ENCODE measurements around the gene NRAP. TPM values are rescaled to one million over a fixed set of nuclear protein-coding genes. Genes with fewer than 3 reads are reported as not detected.
"Not testable (repeated sequence)": the region's sequence is repeated elsewhere in the genome, so short reads cannot be mapped to it uniquely, and the experiment has no call there.

Gene NRAP
- polyA plus RNA-seq, 3 donors from 2014 or later, result not detected

DNA sequence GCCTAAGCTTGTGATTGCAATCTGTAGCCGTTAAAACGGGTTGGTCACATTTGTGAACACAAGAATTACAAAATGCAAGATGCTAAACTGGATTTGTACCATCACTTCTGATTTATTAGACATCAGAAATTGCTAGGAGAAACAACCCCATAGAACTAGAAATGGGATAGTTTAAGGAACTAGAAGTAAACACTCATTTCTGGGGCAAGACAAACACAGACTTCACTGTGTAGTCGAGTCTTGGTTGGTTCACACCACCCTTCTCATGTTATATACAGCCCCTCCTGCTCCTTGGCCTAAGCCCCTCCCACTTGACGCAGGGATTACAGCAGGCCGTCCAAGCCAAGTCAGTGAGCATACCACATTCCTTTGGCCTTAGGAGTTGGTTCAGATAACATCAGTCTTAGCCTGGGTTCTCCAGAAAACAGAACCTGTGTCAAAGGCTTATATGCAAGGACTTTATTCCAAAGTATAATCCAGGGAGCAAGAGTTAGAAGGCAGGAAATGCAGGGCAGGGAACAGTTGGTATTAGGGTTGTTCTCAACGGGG, 2.0 kb upstream of the NRAP start:
- no peaks in the 10 kb centered on the region for H3K36me3 Mint-ChIP-seq
- H3K4me1 Mint-ChIP-seq, result no peaks in the 10 kb centered on the region
- no peak overlapping the region for H3K27ac Mint-ChIP-seq
- H3K4me3 Mint-ChIP-seq, result no peak overlapping the region
- no peak for DNase-seq
- H3K9me3 Mint-ChIP-seq, result peaks cover 0 to 9% (median 4%) of the 10 kb centered on the region in 6 donors
- H3K27me3 Mint-ChIP-seq (ENCODE audit: low read depth in 3 of 3), result peaks cover 1 to 8% (median 7%) of the 10 kb centered on the region in 3 donors

DNA sequence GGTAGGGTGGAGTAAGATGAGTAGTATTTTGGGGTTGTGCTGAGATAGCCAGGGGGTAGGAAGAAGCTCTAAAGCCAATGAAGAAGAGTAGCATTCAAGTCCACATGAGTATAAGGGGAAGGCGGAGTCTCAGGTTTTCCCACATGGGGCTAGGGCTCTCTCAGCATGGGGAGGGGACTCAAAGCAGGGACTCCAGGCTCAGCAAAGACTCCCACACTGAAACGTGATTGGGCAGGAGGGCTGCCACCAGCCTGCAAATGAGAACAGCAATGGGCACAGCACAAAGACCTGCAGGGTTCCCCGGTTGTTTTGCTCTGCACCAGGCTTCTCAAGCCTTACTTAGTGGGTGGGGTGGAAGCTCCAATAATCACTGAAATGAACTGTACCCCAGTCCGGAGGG, 1.5 kb upstream of the NRAP start:
- Mint-ChIP-seq H3K36me3 (no peaks in the 10 kb centered on the region), H3K27ac (no peak overlapping the region), H3K9me3 (peaks cover 0 to 5% (median 2%) of the 10 kb centered on the region in 6 donors), H3K4me3 (no peak overlapping the region), H3K27me3 (ENCODE audit: low read depth in 3 of 3) (peaks cover 1 to 4% (median 4%) of the 10 kb centered on the region in 3 donors), H3K4me1 (no peaks in the 10 kb centered on the region)
- no peak for DNase-seq

DNA sequence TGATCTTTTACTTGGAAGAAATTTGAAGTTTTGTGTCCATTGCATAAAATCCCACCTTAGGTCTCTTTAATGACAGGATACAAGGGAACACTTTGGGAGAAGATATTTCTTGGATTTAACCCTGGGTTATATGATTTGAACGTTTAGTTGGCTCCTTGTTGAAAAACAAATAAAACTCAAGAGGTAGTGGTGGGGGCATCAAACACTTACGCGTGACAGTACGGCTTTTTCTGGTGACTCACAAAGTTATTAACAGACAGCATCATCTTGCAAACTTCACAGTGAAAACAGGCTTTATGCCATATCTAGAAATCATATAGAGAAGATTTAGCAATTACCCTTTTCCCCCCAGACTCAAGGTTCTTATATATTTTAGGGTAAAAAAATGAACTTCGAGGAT, 699 bp downstream of the NRAP start:
- no peaks in the 10 kb centered on the region for H3K9me3 Mint-ChIP-seq
- no peak overlapping the region for H3K27ac Mint-ChIP-seq
- DNase-seq, result no peak
- no peaks in the 10 kb centered on the region for H3K36me3 Mint-ChIP-seq
- H3K27me3 Mint-ChIP-seq (ENCODE audit: low read depth in 3 of 3), result peaks cover 4 to 5% (median 4%) of the 10 kb centered on the region in 3 donors
- no peak overlapping the region for H3K4me3 Mint-ChIP-seq
- no peaks in the 10 kb centered on the region for H3K4me1 Mint-ChIP-seq

DNA sequence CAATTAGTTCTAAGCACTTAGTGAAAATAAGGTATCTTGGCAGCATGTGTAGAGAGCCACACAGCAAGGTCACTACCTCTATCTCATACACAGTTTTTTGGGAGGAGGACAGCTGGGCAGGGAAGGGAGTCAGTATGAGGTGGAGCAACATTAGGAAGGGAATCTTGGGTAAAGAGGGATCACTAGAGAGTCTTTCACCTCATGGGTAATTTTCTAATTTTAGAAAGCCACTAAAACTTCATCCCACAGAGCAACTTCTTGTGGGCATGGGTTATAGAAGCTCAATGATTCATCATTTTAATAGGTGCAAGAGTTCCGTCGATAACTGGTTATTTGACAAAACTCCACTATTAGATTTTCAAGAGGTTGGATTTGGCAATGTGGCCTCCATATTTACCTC, 2.5 kb downstream of the NRAP start:
- no peak overlapping the region for H3K27ac Mint-ChIP-seq
- no peaks in the 10 kb centered on the region for H3K36me3 Mint-ChIP-seq
- DNase-seq, result no peak
- no peak overlapping the region for H3K4me3 Mint-ChIP-seq
- H3K9me3 Mint-ChIP-seq, result no peaks in the 10 kb centered on the region
- H3K4me1 Mint-ChIP-seq, result no peaks in the 10 kb centered on the region
- H3K27me3 Mint-ChIP-seq (ENCODE audit: low read depth in 3 of 3), result peaks cover 4 to 5% (median 4%) of the 10 kb centered on the region in 3 donors

DNA sequence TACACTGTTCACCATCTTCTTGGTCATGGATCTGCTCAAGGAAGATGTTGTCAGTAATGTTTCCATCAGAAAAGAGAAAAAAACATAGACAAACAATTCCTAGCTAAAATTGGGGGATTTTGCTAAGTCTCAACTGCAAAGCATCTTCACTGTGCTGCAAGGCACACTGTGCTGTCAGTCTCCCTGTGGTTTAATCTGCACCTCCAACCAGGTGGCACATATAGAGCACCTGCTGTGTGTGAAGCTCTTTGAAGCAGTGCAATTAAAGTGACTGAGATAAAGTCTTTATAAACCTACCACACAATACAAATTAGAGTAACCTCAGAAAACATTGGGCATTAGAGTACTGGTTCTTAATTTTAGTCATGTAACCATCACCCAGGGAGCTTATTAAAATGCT, 6.3 kb downstream of the NRAP start:
- Mint-ChIP-seq H3K9me3 (no peaks in the 10 kb centered on the region), H3K4me3 (no peak overlapping the region), H3K27me3 (ENCODE audit: low read depth in 3 of 3) (peaks cover 0 to 5% (median 4%) of the 10 kb centered on the region in 3 donors), H3K4me1 (no peaks in the 10 kb centered on the region), H3K36me3 (no peaks in the 10 kb centered on the region), H3K27ac (no peak overlapping the region)
- DNase-seq, result no peak

DNA sequence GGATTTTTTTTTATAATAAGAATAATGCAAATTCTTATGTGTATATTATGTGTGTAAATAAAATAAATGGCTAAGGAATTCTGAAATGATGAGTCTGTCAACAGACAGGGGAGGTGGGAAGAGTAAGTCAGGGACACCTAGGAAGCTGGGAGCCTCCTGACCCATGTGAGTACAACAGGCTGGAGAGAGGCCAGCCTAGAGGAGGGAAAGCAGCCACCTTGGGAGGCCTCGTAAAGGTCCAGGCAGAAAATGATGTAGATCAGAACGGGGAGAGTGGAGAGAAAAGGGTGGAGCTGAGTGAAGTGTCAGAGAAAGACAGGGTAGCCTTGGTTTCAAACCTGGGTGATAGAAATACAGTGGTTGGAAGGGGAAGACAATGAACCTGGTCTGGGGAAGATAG, 6.9 kb downstream of the NRAP start:
- no peak overlapping the region for H3K27ac Mint-ChIP-seq
- H3K4me1 Mint-ChIP-seq, result no peaks in the 10 kb centered on the region
- H3K4me3 Mint-ChIP-seq, result no peak overlapping the region
- peaks cover 0 to 5% (median 4%) of the 10 kb centered on the region in 3 donors for H3K27me3 Mint-ChIP-seq (ENCODE audit: low read depth in 3 of 3)
- no peak for DNase-seq
- no peaks in the 10 kb centered on the region for H3K36me3 Mint-ChIP-seq
- H3K9me3 Mint-ChIP-seq, result no peaks in the 10 kb centered on the region

DNA sequence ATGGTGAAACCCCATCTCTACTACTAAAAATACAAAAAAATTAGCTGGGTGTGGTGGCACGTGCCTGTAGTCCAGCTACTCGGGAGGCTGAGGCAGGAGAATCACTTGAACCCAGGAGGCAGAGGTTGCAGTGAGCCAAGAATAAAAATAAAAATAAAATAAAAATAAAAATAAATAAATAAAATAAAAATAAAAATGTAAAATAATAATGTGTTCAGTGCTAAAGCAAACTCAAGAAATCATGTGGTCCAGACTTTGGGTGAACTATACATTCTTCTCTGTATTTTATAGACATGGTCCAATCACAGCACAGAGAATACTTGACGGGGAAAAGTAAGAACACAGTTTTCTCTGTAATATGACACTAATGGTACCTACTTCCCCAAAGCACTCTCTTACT, 11.4 kb downstream of the NRAP start:
- H3K4me3 Mint-ChIP-seq; H3K27ac Mint-ChIP-seq; H3K27me3 Mint-ChIP-seq (ENCODE audit: low read depth in 3 of 3); H3K4me1 Mint-ChIP-seq; H3K9me3 Mint-ChIP-seq; DNase-seq; H3K36me3 Mint-ChIP-seq: not testable (repeated sequence)

DNA sequence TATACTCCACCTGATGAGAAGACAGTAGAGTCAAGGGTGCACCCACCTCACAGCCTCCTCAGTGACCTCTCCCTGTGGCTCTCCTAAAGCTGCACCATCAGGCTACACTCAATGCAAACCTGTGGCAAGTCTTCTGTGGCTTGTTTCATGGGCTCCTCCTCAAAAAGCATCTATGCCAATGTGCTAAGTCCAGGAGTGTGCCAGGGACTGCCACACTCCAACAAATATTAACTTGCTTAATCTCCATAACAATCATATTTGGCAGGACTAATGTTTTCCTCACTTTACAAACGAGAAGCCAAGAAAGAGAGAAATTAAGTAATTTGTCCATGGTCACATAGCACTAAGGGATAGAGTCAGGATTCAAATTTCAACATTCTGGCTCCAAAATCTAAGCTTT, 11.9 kb downstream of the NRAP start:
- peaks cover 0 to 2% (median 2%) of the 10 kb centered on the region in 3 donors for H3K27me3 Mint-ChIP-seq (ENCODE audit: low read depth in 3 of 3)
- H3K36me3 Mint-ChIP-seq, result no peaks in the 10 kb centered on the region
- H3K9me3 Mint-ChIP-seq, result no peaks in the 10 kb centered on the region
- H3K4me1 Mint-ChIP-seq, result no peaks in the 10 kb centered on the region
- no peak for DNase-seq
- H3K27ac Mint-ChIP-seq, result no peak overlapping the region
- H3K4me3 Mint-ChIP-seq, result no peak overlapping the region

DNA sequence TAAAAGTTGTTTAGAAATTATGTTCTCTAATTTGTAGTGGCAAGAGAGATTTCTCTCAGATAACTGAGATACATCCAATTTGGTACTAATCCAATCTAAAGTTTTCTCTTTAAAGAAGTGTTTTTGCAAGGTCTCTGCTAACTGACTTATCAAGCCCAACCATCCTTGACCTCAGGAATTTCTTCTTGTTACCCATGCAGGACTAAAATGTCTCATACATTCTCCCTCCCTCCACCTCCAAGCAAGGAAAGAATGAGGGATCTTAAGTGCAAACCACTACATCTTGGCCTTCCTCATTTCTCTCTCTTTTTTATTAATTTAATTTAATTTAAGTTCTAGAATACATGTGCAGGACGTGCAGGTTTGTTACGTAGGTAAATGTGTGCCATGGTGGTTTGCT, 12.8 kb downstream of the NRAP start:
- no peak for DNase-seq
- H3K9me3 Mint-ChIP-seq, result no peaks in the 10 kb centered on the region
- no peak overlapping the region for H3K4me3 Mint-ChIP-seq
- H3K27ac Mint-ChIP-seq, result no peak overlapping the region
- H3K36me3 Mint-ChIP-seq, result no peaks in the 10 kb centered on the region
- H3K4me1 Mint-ChIP-seq, result no peaks in the 10 kb centered on the region
- peaks cover 0 to 5% (median 2%) of the 10 kb centered on the region in 3 donors for H3K27me3 Mint-ChIP-seq (ENCODE audit: low read depth in 3 of 3)

DNA sequence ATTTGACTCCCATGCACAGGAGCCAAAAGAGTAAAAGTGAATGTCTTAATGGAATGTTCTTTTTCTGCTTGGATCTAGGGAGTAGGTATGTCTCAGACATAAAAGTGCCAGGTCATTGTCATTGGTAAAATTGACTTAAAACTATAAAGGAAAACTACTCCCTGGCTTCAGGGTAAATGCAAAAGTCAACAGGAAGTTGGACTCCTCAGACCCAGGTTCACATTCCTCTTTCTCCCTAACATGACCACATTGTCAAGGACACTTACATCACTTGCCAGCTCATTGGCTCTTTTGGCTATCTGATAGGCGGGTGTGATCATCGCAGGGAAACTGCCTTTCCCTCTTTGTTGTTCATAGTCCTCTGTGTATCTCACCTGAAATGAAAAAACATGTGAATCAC, 13.7 kb downstream of the NRAP start:
- no peak for DNase-seq
- no peaks in the 10 kb centered on the region for H3K36me3 Mint-ChIP-seq
- no peak overlapping the region for H3K4me3 Mint-ChIP-seq
- H3K27ac Mint-ChIP-seq, result no peak overlapping the region
- H3K9me3 Mint-ChIP-seq, result no peaks in the 10 kb centered on the region
- no peaks in the 10 kb centered on the region for H3K4me1 Mint-ChIP-seq
- H3K27me3 Mint-ChIP-seq (ENCODE audit: low read depth in 3 of 3), result peaks cover 0 to 10% (median 2%) of the 10 kb centered on the region in 3 donors

DNA sequence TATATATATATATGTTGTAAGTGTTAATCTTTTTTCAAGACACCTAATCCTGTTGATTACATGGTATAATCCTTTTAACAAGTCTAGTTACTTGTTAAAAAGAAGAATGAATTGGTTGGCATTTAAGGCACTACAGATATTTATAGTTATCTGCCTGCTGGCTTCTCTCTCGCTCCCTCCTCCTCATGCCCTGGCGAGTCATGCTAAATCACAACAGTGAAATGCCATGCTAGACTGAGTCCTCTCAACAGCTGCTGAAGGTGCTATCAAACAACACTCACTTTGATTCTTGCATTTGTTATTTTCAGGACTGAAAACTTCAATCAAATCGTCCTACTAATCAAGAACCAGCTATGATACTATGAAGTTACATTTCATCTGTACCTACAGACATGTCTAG, 15.4 kb downstream of the NRAP start:
- no peaks in the 10 kb centered on the region for H3K9me3 Mint-ChIP-seq

DNA sequence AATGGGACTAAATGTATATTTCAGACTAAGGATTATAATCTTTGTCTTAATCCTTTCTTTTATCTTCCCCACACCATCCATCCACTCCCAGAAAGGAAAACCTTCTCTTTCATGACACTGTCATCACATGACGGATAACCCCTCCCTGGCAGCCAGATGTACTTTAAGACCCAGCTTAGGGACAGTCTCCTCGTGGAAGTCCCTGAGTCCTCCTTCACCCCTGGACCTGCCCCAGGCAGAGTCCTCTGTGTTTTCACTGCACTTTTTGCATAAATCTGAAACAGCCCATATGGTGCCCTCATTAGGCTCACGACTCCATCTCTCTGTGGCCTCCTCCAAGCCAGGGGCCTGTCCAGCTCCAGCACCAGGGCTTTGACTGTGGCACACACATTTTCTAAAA, 16.0 kb downstream of the NRAP start:
- no peaks in the 10 kb centered on the region for H3K4me1 Mint-ChIP-seq
- peaks cover 0 to 11% (median 0%) of the 10 kb centered on the region in 3 donors for H3K27me3 Mint-ChIP-seq (ENCODE audit: low read depth in 3 of 3)
- no peak overlapping the region for H3K4me3 Mint-ChIP-seq
- no peaks in the 10 kb centered on the region for H3K9me3 Mint-ChIP-seq
- no peak for DNase-seq
- no peaks in the 10 kb centered on the region for H3K36me3 Mint-ChIP-seq
- no peak overlapping the region for H3K27ac Mint-ChIP-seq

More for the DNA sequence above, 15.4 kb downstream of the NRAP start:
- H3K4me3 Mint-ChIP-seq, result no peak overlapping the region
- DNase-seq, result no peak
- no peak overlapping the region for H3K27ac Mint-ChIP-seq
- H3K4me1 Mint-ChIP-seq, result no peaks in the 10 kb centered on the region
- peaks cover 0 to 10% (median 0%) of the 10 kb centered on the region in 3 donors for H3K27me3 Mint-ChIP-seq (ENCODE audit: low read depth in 3 of 3)
- no peaks in the 10 kb centered on the region for H3K36me3 Mint-ChIP-seq

DNA sequence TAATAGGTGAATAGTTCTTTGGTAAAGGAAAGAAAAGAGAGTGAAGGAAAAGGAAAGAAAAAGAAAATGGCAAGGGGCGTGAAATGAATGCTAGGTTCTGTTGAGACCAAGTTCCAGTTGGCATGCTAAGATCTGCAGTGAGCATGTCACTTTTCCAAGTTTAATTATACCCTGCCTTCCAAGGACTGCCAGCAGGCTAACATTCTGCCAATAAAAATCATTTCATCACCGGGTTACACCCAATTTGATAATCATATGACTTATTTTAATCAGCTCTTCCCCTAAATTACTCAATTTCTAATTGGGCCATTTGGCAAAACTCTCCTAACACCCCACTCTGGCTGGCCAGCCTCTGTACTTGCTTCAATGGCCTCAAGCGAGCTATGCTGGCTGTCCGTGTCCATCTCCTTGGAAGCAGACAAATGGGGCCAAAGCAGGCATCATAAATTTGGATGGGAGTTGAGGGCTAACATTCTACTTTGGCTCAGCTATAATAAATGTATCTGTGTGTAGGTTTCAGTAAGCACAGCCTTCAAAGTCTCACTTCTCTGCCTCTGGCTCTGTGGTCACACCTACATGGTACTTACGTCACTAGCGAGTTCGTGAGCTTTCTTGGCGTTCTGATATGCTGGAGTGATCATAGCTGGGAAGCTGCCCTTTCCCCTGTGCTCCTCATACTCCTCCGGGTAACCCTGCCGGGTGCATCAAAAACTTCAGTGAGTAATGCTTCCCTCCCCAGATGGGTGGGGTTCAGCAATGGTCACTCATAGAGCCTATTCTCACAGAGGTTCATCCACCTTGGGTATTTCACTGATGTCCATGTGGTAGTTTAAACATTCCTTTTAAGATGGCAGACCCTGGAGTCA, 17.3 kb downstream of the NRAP start:
- Mint-ChIP-seq H3K27ac (no peak overlapping the region), H3K4me1 (no peaks in the 10 kb centered on the region), H3K36me3 (no peaks in the 10 kb centered on the region), H3K9me3 (no peaks in the 10 kb centered on the region), H3K4me3 (no peak overlapping the region), H3K27me3 (ENCODE audit: low read depth in 3 of 3) (peaks cover 0 to 12% (median 0%) of the 10 kb centered on the region in 3 donors)
- no peak for DNase-seq

DNA sequence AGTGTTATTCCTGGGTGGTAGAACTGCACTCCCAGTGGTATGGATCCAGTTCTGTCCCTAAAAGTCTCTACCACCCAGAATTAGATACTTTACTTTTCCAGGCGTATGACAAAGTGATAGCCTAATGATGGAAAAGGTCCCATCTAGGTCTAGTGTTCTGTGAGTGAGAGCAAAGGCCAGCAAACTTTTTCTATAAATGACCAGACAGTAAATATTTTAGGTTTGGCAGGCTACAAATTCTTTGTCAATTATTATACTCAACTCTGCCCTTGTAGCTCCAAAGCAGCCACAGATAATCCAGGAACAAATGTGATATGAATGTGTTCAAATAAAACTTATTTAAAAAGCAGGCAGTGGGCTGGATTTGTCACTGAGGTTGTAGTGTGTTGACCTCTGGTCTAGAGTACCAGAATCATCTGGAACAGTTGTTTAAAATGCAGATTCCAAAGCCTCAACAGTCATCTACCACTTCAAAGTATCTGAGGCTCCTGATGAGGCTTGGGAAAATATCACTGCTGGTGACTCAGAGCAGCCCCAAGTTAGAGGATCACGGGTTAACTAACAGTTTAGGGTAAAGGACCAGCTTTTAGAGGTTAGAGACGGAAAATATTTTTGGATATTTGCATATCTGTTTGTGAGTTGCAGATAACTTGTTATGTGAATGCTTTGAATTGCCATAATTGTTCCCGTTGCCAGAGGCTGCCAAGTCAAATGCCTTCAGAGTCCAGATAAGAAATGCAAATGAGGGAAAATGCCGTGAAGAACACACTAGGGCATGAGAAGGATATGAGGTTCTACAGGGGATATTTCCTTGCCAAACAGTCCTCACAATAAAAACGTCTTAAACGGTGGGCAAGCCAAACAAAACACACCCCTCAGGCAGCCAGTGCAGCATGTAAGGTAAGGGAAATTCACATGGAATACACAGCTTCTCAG, 19.4 kb downstream of the NRAP start:
- no peaks in the 10 kb centered on the region for H3K36me3 Mint-ChIP-seq
- H3K9me3 Mint-ChIP-seq, result no peaks in the 10 kb centered on the region
- no peak for DNase-seq
- H3K27me3 Mint-ChIP-seq (ENCODE audit: low read depth in 3 of 3), result peaks cover 0 to 19% (median 0%) of the 10 kb centered on the region in 3 donors
- no peak overlapping the region for H3K27ac Mint-ChIP-seq
- H3K4me3 Mint-ChIP-seq, result no peak overlapping the region
- H3K4me1 Mint-ChIP-seq, result no peaks in the 10 kb centered on the region
